Lung (tissue), 12 donors: ENCODE data around the gene DCDC1. TPM values are rescaled to one million over a fixed set of nuclear protein-coding genes. Genes with fewer than 3 reads are reported as not detected.
A peak's percentile ranks its signal among the peaks of the same experiment; 100 is the strongest.

Experiments
- ATAC-seq: fragments of 200-7000 bp; cut with Tn5 transposase; one replicate; pipeline ENCODE4 v1.9.1; 2020; ENCODE audit warnings: moderate number of reproducible peaks; ENCODE audit not compliant: insufficient read depth, low FRiP score
- DNase-seq, 3 donors: peaks; one replicate each; pipeline ENCODE4 v3.0.0-alpha.2; 2013 to 2017
- H3K27ac ChIP-seq, 2 donors: one replicate each; pipeline ENCODE4 v1.5.1; 2013; ENCODE audit warnings: mild to moderate bottlenecking in 2 of 2, moderate library complexity in 2 of 2, control low read depth in 1 of 2, inconsistent platforms in 1 of 2, low read depth in 1 of 2, low read length in 1 of 2
- H3K27me3 ChIP-seq, 3 donors: one replicate each; pipeline ENCODE4 v1.5.1; 2013; ENCODE audit warnings: low read length in 2 of 3; ENCODE audit not compliant: control insufficient read depth in 3 of 3, insufficient read depth in 3 of 3
- H3K36me3 ChIP-seq, 4 donors: one replicate each; pipeline ENCODE4 v1.5.1; 2013; ENCODE audit warnings: low read length in 4 of 4, mild to moderate bottlenecking in 1 of 4, moderate library complexity in 1 of 4; ENCODE audit not compliant: control insufficient read depth in 4 of 4, insufficient read depth in 4 of 4
- H3K4me1 ChIP-seq, 5 donors: one replicate each; pipeline ENCODE4 v1.5.1; 2013; ENCODE audit warnings: low read length in 5 of 5, mild to moderate bottlenecking in 2 of 5, moderate library complexity in 1 of 5; ENCODE audit not compliant: control insufficient read depth in 5 of 5, insufficient read depth in 5 of 5
- H3K4me3 ChIP-seq: one replicate; pipeline ENCODE4 v1.5.1; 2013; ENCODE audit warnings: mild to moderate bottlenecking, control low read depth, moderate library complexity
- H3K9ac ChIP-seq, 2 donors: one replicate each; pipeline ENCODE4 v1.5.1; 2013; ENCODE audit warnings: low read length in 2 of 2, control low read depth in 1 of 2; ENCODE audit not compliant: insufficient read depth in 1 of 2
- H3K9me3 ChIP-seq, 4 donors: one replicate each; pipeline ENCODE4 v1.5.1; 2013; ENCODE audit warnings: low read length in 3 of 4, mild to moderate bottlenecking in 1 of 4, moderate library complexity in 1 of 4; ENCODE audit not compliant: control insufficient read depth in 4 of 4, insufficient read depth in 3 of 4
- WGBS, 2 donors: extraction: QIAGEN DNeasy Blood & Tissue Kit; methylation state at CpG; one replicate each; pipeline ENCODE4 v1.1.7; 2013; 5-methylcytosine and 5-hydroxymethylcytosine counted together
- polyA plus RNA-seq, 2 donors: library from polyadenylated mRNA; stranded (reverse); fragments of 200-250 nt; gene quantifications; one replicate each; pipeline ENCODE4 v1.2.1, GENCODE V29; 2013
- total RNA-seq, 2 donors: library from RNA; depleted of rRNA in 1 of 2; stranded (reverse); fragments of >200 nt in 1 of 2; gene quantifications; one replicate each; pipeline ENCODE4 v1.2.1, GENCODE V29; 2014 to 2021
- TF ChIP-seq, protein P1 (sequence below): IDR thresholded peaks from 2 replicates; pipeline ENCODE4 v1.5.1; 2012; ENCODE audit warnings: mild to moderate bottlenecking; ENCODE audit errors: control extremely low read depth, extremely low read depth
- donor health status: control.
- donor health status: control.
- donor health status: Bipolar disorder and iron deficiency.
- donor health status: healthy.
- donor health status: DM: yes; HTN: yes; CAD: no.

Gene DCDC1
- total and polyA plus RNA-seq, 4 donors, result 0.47 to 20.6 (median 4.7) TPM

DNA sequence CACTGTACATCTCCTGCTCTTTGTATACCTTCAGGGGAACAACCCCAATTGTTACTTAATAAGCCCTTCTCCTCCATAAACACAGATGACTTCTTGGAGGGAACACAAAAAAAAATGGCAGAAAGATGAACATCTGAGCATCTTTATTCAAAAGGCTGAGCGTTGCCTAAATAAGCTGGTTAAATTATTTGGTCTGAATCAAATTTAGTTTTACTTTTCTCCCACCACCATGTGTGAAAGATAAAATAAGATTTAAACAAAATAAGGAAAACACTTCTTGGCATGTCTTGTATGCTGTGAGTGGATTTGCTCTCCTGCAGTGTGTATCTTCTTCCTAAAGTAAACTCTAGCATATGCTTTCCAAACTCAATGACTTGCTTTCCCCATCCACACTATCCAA lies 137.9 kb downstream of the DCDC1 start:
- Histone ChIP-seq H3K27ac (no peak overlapping the region), H3K27me3 (no peaks in the 10 kb centered on the region), H3K4me3 (no peak overlapping the region), H3K9ac (no peak overlapping the region), H3K4me1 (no peaks in the 10 kb centered on the region), H3K9me3 (peaks cover 0 to 3% (median 0%) of the 10 kb centered on the region in 4 donors), H3K36me3 (no peaks in the 10 kb centered on the region)
- TF ChIP-seq, protein P1, sequence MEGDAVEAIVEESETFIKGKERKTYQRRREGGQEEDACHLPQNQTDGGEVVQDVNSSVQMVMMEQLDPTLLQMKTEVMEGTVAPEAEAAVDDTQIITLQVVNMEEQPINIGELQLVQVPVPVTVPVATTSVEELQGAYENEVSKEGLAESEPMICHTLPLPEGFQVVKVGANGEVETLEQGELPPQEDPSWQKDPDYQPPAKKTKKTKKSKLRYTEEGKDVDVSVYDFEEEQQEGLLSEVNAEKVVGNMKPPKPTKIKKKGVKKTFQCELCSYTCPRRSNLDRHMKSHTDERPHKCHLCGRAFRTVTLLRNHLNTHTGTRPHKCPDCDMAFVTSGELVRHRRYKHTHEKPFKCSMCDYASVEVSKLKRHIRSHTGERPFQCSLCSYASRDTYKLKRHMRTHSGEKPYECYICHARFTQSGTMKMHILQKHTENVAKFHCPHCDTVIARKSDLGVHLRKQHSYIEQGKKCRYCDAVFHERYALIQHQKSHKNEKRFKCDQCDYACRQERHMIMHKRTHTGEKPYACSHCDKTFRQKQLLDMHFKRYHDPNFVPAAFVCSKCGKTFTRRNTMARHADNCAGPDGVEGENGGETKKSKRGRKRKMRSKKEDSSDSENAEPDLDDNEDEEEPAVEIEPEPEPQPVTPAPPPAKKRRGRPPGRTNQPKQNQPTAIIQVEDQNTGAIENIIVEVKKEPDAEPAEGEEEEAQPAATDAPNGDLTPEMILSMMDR, result no peak
- DNase-seq, result no peak
- 89 to 93% methylated on average over 1 of the region's 1 CpG for WGBS, 2 donors
- ATAC-seq, result no peak

DNA sequence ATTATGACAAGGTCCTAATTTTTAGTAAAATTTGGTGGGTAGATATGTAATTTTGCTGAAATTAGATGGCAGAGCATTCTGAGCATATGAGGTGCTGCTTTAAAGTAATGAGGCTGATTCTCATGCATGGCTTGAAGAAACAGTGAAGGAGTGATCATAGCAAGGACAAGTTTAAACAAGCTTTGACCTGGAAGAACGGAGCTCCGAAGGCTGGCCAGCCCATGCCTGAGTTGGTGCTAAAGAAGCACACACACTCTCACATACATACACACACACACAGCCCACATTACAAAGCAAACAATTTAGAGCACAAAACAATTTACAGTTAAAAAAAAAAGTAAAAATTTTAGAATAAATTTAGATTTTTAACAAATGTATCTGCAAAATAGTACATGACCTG lies 150.7 kb downstream of the DCDC1 start:
- Histone ChIP-seq H3K36me3 (no peaks in the 10 kb centered on the region), H3K9me3 (no peaks in the 10 kb centered on the region), H3K27me3 (no peaks in the 10 kb centered on the region), H3K27ac (no peak overlapping the region), H3K9ac (no peak overlapping the region), H3K4me3 (no peak overlapping the region), H3K4me1 (no peaks in the 10 kb centered on the region)
- no peak for ATAC-seq
- TF ChIP-seq, protein P1, result no peak
- no peak for DNase-seq
- 84 to 98% methylated on average over 2 of the region's 2 CpGs for WGBS, 2 donors

DNA sequence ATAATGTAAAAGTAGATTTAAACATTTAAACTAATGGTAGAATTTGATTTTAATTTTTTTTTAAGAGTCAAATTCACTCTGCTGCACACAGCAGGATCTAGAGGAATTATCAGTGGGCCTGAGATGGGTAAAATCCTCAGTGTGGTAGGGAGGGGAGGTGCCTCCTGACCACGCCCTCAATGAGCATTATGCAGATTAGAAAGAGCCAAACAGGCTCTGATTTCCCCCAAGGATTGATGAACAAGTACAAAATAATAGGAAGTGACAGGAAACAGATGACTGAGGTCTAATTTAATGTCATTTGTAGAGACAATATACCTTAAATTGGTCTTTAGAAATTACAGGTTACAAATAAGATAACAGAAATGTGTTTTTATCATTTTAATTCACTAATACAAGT lies 155.2 kb downstream of the DCDC1 start:
- TF ChIP-seq, protein P1, result no peak
- no peaks in the 10 kb centered on the region for H3K4me1 ChIP-seq
- H3K27ac ChIP-seq, result no peak overlapping the region
- H3K4me3 ChIP-seq, result no peak overlapping the region
- DNase-seq, result no peak
- H3K36me3 ChIP-seq, result no peaks in the 10 kb centered on the region
- no peak for ATAC-seq
- WGBS, 2 donors, result 57 to 79% methylated on average over 1 of the region's 1 CpG
- H3K9ac ChIP-seq, result no peak overlapping the region
- H3K27me3 ChIP-seq, result no peaks in the 10 kb centered on the region
- H3K9me3 ChIP-seq, result no peaks in the 10 kb centered on the region

DNA sequence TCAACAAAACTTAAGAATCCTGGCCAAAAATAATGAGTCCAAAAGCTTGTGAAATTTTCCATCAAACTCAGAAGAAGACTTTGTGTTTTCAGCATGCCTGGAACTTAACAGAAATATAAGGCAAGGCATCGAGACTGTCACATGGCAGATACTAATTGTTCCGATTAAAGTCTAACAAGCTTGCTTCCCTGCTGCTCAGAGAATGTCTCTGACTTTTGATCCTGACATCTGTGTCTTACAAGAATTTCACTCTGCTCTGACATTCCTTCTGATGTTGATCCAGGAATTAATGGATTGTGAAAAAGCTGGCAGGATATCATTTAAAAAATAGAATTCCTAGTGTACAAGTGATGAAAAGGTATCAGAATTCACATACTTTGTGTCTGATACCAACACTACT lies 170.2 kb downstream of the DCDC1 start:
- DNase-seq (peak in 2 of 3 donors; percentile 17 to 36), ATAC-seq (no peak)
- WGBS, 2 donors, result 66 to 76% methylated on average over 2 of the region's 2 CpGs
- Histone ChIP-seq H3K36me3 (no peaks in the 10 kb centered on the region), H3K9me3 (no peaks in the 10 kb centered on the region), H3K27ac (no peak overlapping the region), H3K27me3 (no peaks in the 10 kb centered on the region), H3K4me3 (no peak overlapping the region), H3K9ac (no peak overlapping the region), H3K4me1 (no peaks in the 10 kb centered on the region)
- TF ChIP-seq, protein P1, result no peak
